ENCODE measurements around the gene AOAH.

DNA sequence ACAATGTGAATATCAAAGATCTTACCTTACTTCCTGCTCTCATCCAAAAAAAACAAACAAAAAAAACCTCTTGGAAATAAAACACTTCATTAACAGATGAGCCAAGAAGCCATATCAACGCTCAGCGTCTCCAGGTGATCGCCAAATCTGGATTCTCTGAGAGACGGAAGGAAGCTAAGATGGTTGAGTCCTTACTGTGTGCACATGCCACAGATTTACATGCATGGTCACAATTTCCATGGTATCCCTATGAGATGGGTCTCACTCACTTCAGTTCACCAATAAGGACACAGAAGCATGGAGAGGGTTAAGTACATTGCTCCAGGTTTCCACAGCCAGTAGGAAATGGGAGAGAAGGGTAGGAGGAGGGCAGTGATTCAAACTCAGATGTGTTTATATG lies 1.0 kb downstream of the AOAH start:
- TF ChIP-seq, protein P1, sequence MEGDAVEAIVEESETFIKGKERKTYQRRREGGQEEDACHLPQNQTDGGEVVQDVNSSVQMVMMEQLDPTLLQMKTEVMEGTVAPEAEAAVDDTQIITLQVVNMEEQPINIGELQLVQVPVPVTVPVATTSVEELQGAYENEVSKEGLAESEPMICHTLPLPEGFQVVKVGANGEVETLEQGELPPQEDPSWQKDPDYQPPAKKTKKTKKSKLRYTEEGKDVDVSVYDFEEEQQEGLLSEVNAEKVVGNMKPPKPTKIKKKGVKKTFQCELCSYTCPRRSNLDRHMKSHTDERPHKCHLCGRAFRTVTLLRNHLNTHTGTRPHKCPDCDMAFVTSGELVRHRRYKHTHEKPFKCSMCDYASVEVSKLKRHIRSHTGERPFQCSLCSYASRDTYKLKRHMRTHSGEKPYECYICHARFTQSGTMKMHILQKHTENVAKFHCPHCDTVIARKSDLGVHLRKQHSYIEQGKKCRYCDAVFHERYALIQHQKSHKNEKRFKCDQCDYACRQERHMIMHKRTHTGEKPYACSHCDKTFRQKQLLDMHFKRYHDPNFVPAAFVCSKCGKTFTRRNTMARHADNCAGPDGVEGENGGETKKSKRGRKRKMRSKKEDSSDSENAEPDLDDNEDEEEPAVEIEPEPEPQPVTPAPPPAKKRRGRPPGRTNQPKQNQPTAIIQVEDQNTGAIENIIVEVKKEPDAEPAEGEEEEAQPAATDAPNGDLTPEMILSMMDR (IDR thresholded peaks at IDR 0.05; ENCODE audit: low read depth, low read length, poor library complexity, severe bottlenecking): no peak
- no peak for TF ChIP-seq EZH2phosphoT487 (IDR thresholded peaks at IDR 0.05; ENCODE audit: borderline replicate concordance, low read length)

Measured in DOHH2 (cell line).